ENCODE results near the gene BRICD5. TPM values are rescaled to one million over a fixed set of nuclear protein-coding genes. Genes with fewer than 3 reads are reported as not detected.
A peak's percentile ranks its signal among the peaks of the same experiment; 100 is the strongest.

The BRICD5 gene
- total and polyA plus RNA-seq, 2 of the 13 experiments (the other 11 are each of a cell fraction or from before 2014, with no cell fraction given), result 1.6 to 5.8 TPM

DNA sequence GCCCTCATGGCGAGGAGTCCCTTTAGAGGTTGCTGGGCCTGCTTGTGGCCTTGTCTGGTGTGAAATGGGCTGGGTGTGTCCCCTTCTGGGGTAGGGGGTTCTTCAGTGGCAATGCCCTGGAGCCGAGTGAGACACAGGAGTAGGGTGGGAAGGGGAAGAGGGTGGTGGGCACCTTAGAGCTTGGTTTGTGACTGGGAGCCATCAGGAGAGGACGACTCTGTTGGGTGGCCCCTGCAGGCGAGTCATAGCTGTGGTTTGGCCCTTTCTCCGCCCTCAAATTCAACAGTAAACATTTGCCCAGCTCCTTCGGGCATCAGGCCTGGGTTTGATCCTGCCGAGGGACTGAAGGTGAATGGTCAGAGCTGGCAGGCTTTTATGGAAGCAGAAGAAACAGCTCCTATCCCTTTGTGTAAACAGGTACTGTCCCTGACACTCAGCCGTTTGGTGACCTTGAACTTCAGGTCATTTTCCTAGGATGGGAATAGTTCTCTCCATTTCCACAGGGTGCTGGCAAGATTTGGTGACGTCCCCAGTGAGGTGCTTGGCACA, 15.7 kb upstream of the BRICD5 start (continued):
- TF ChIP-seq ZFP82 (CRISPR knock-in tag; IDR thresholded peaks at IDR 0.05; ENCODE audit: borderline replicate concordance) (no peak), ZSCAN9 (CRISPR knock-in tag; IDR thresholded peaks at IDR 0.05; ENCODE audit: borderline replicate concordance) (0 out of 2 replicates have a peak, but pooled peaks have one; percentile 38), CBX5 (CRISPR knock-in tag; IDR thresholded peaks at IDR 0.05; ENCODE audit: borderline replicate concordance) (peak; percentile 48; the same call in 1 of the 2 replicates), ZMYM2 (CRISPR knock-in tag; IDR thresholded peaks at IDR 0.05) (0 out of 2 replicates have a peak, but pooled peaks have one; percentile 37), SOX5 (CRISPR knock-in tag; IDR thresholded peaks at IDR 0.05; ENCODE audit: borderline replicate concordance) (peak; percentile 68; the same call in 1 of the 2 replicates), ELF1 (CRISPR knock-in tag; IDR thresholded peaks at IDR 0.05) (peak; percentile 39; the same call in 1 of the 2 replicates), TAF1 (CRISPR knock-in tag; IDR thresholded peaks at IDR 0.05) (no peak), TP53 (CRISPR knock-in tag; conservative IDR thresholded peaks at IDR 0.05) (no peak), ZBTB20 (CRISPR knock-in tag; IDR thresholded peaks at IDR 0.05; ENCODE audit: borderline replicate concordance, low read depth) (no peak), NFYC (CRISPR knock-in tag; IDR thresholded peaks at IDR 0.05) (0 out of 2 replicates have a peak, but pooled peaks have one; percentile 18), SKI (IDR thresholded peaks at IDR 0.05; ENCODE audit: partially characterized antibody) (peak; percentile 95), NONO (IDR thresholded peaks at IDR 0.05) (no peak), NONO (CRISPR knock-in tag; conservative IDR thresholded peaks at IDR 0.05) (no peak), KAT2B (IDR thresholded peaks at IDR 0.05; ENCODE audit: borderline replicate concordance, low read depth, low read length) (no peak), ZNF691 (CRISPR knock-in tag; IDR thresholded peaks at IDR 0.05; ENCODE audit: borderline replicate concordance, low read depth) (0 out of 2 replicates have a peak, but pooled peaks have one; percentile 36), ZNF326 (CRISPR knock-in tag; IDR thresholded peaks at IDR 0.05; ENCODE audit: borderline replicate concordance) (no peak), HDAC1 (CRISPR knock-in tag; IDR thresholded peaks at IDR 0.05) (peak; percentile 39; the same call in 1 of the 2 replicates)
- TF ChIP-seq, protein P1, sequence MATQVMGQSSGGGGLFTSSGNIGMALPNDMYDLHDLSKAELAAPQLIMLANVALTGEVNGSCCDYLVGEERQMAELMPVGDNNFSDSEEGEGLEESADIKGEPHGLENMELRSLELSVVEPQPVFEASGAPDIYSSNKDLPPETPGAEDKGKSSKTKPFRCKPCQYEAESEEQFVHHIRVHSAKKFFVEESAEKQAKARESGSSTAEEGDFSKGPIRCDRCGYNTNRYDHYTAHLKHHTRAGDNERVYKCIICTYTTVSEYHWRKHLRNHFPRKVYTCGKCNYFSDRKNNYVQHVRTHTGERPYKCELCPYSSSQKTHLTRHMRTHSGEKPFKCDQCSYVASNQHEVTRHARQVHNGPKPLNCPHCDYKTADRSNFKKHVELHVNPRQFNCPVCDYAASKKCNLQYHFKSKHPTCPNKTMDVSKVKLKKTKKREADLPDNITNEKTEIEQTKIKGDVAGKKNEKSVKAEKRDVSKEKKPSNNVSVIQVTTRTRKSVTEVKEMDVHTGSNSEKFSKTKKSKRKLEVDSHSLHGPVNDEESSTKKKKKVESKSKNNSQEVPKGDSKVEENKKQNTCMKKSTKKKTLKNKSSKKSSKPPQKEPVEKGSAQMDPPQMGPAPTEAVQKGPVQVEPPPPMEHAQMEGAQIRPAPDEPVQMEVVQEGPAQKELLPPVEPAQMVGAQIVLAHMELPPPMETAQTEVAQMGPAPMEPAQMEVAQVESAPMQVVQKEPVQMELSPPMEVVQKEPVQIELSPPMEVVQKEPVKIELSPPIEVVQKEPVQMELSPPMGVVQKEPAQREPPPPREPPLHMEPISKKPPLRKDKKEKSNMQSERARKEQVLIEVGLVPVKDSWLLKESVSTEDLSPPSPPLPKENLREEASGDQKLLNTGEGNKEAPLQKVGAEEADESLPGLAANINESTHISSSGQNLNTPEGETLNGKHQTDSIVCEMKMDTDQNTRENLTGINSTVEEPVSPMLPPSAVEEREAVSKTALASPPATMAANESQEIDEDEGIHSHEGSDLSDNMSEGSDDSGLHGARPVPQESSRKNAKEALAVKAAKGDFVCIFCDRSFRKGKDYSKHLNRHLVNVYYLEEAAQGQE (IDR thresholded peaks at IDR 0.05; ENCODE audit: borderline replicate concordance in 1 of 2, low read depth in 1 of 2, low read length in 2 of 2), result 0 out of 4 replicates have a peak, but pooled peaks of 1 of the 2 experiments have one; percentile 22
- TF ChIP-seq, protein P2, sequence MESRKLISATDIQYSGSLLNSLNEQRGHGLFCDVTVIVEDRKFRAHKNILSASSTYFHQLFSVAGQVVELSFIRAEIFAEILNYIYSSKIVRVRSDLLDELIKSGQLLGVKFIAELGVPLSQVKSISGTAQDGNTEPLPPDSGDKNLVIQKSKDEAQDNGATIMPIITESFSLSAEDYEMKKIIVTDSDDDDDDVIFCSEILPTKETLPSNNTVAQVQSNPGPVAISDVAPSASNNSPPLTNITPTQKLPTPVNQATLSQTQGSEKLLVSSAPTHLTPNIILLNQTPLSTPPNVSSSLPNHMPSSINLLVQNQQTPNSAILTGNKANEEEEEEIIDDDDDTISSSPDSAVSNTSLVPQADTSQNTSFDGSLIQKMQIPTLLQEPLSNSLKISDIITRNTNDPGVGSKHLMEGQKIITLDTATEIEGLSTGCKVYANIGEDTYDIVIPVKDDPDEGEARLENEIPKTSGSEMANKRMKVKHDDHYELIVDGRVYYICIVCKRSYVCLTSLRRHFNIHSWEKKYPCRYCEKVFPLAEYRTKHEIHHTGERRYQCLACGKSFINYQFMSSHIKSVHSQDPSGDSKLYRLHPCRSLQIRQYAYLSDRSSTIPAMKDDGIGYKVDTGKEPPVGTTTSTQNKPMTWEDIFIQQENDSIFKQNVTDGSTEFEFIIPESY (CRISPR knock-in tag; IDR thresholded peaks at IDR 0.05), result no peak; the same call in 1 of the 2 replicates
- TF ChIP-seq, protein P3, sequence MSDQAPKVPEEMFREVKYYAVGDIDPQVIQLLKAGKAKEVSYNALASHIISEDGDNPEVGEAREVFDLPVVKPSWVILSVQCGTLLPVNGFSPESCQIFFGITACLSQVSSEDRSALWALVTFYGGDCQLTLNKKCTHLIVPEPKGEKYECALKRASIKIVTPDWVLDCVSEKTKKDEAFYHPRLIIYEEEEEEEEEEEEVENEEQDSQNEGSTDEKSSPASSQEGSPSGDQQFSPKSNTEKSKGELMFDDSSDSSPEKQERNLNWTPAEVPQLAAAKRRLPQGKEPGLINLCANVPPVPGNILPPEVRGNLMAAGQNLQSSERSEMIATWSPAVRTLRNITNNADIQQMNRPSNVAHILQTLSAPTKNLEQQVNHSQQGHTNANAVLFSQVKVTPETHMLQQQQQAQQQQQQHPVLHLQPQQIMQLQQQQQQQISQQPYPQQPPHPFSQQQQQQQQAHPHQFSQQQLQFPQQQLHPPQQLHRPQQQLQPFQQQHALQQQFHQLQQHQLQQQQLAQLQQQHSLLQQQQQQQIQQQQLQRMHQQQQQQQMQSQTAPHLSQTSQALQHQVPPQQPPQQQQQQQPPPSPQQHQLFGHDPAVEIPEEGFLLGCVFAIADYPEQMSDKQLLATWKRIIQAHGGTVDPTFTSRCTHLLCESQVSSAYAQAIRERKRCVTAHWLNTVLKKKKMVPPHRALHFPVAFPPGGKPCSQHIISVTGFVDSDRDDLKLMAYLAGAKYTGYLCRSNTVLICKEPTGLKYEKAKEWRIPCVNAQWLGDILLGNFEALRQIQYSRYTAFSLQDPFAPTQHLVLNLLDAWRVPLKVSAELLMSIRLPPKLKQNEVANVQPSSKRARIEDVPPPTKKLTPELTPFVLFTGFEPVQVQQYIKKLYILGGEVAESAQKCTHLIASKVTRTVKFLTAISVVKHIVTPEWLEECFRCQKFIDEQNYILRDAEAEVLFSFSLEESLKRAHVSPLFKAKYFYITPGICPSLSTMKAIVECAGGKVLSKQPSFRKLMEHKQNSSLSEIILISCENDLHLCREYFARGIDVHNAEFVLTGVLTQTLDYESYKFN (CRISPR knock-in tag; conservative IDR thresholded peaks at IDR 0.05), result peak; percentile 72
